Stimulated activated CD4-positive, alpha-beta T cell treated with anti-CD3 and anti-CD28 coated beads, TNF-alpha, amount 100 ng/mL, for 1 hour (primary cell): ENCODE results near the gene TUBB1.
"Not testable (repeated sequence)": the region's sequence is repeated elsewhere in the genome, so short reads cannot be mapped to it uniquely, and the experiment has no call there.

ENCODE experiments used
- DNase-seq, 3 donors: peaks; one replicate each; pipeline ENCODE4 v3.0.0-alpha.2; 2020; ENCODE audit warnings: low read depth in 3 of 3, low spot score in 1 of 3

TUBB1 gene

GRCh38 chr20:59018817-59019216 lies 412 bp upstream of the TUBB1 start:
- DNase-seq: no peak

- no peak for DNase-seq
These were observed 1.8 kb downstream of the TUBB1 start for GRCh38 chr20:59020938-59021551.

- DNase-seq: no peak
These were observed 3.5 kb downstream of the TUBB1 start for GRCh38 chr20:59022754-59023153.

- DNase-seq: no peak
These were observed 4.4 kb downstream of the TUBB1 start for GRCh38 chr20:59023616-59024015.

GRCh38 chr20:59024111-59024530 lies 4.9 kb downstream of the TUBB1 start:
- DNase-seq: no peak

GRCh38 chr20:59025086-59025485 lies 5.9 kb downstream of the TUBB1 start:
- DNase-seq: no peak

GRCh38 chr20:59025511-59025910 lies 6.3 kb downstream of the TUBB1 start:
- DNase-seq: no peak

GRCh38 chr20:59026904-59027740 lies 7.9 kb downstream of the TUBB1 start:
- no peak for DNase-seq

- no peak for DNase-seq
These were observed 8.6 kb downstream of the TUBB1 start for GRCh38 chr20:59027741-59028320.

GRCh38 chr20:59028812-59029211 lies 9.6 kb downstream of the TUBB1 start:
- DNase-seq: no peak

- DNase-seq: no peak
These were observed 11.8 kb downstream of the TUBB1 start for GRCh38 chr20:59030911-59031563.

GRCh38 chr20:59031564-59032022 lies 12.4 kb downstream of the TUBB1 start:
- DNase-seq: no peak

- DNase-seq: peak; percentile 91 to 94 (median 93)
These were observed 12.9 kb downstream of the TUBB1 start, which contains the start of gene ATP5F1E for GRCh38 chr20:59032023-59032712. Gene ATP5F1E, minus strand, starts transcription at chr20:59032335. Its CDS starts 84 bp downstream, at chr20:59032251.

GRCh38 chr20:59032713-59033059 lies 13.5 kb downstream of the TUBB1 start:
- DNase-seq: no peak

- DNase-seq: no peak
These were observed 13.9 kb downstream of the TUBB1 start for GRCh38 chr20:59033093-59033492.

GRCh38 chr20:59033616-59034165 lies 14.5 kb downstream of the TUBB1 start:
- DNase-seq: no peak

GRCh38 chr20:59035381-59035780 lies 16.2 kb downstream of the TUBB1 start:
- no peak for DNase-seq

GRCh38 chr20:59037386-59037785 lies 18.2 kb downstream of the TUBB1 start:
- no peak for DNase-seq

GRCh38 chr20:59039233-59039632 lies 20.0 kb downstream of the TUBB1 start:
- no peak for DNase-seq

GRCh38 chr20:59040667-59041066 lies 21.4 kb downstream of the TUBB1 start:
- DNase-seq: no peak

- not testable (repeated sequence) for DNase-seq
These were observed 22.3 kb downstream of the TUBB1 start for GRCh38 chr20:59041487-59041886.
